CD4-positive, alpha-beta T cell treated with Interleukin-15 for 4 hours (primary cell): ENCODE results near the gene CAPRIN2.

Experiments
- DNase-seq: peaks from one replicate; pipeline ENCODE4 v3.0.0-alpha.2; 2020; ENCODE audit warnings: low spot score

Gene CAPRIN2

GRCh38 chr12:30754750-30755394, at the start of gene CAPRIN2:
Gene CAPRIN2, minus strand, starts transcription at chr12:30754951. Its CDS starts 1,431 bp downstream, at chr12:30753520.
- DNase-seq: peak; percentile 94

DNA sequence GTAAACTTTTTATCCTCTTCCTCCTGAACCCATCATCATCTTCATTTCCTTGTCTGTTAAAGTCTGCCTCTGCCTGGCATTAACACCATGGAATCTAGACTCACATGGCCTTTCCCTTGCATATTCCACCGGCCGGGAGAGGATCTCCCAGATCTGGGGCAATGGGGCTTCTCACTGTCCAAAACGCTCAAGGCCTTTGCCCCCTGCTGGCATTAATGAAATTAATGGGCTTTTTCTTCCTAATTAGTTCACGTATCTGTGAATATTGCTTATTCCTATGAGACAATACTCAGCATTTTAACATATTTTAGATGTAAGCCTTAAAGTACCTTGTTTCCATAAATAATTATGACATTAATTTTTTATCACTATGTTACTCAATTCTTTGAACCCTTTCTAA, 42.9 kb upstream of the CAPRIN2 start:
- no peak for DNase-seq

- no peak for DNase-seq
Observed at GRCh38 chr12:30796891-30797371, 42.2 kb upstream of the CAPRIN2 start.

GRCh38 chr12:30796313-30796780, 41.6 kb upstream of the CAPRIN2 start:
- DNase-seq: no peak

DNA sequence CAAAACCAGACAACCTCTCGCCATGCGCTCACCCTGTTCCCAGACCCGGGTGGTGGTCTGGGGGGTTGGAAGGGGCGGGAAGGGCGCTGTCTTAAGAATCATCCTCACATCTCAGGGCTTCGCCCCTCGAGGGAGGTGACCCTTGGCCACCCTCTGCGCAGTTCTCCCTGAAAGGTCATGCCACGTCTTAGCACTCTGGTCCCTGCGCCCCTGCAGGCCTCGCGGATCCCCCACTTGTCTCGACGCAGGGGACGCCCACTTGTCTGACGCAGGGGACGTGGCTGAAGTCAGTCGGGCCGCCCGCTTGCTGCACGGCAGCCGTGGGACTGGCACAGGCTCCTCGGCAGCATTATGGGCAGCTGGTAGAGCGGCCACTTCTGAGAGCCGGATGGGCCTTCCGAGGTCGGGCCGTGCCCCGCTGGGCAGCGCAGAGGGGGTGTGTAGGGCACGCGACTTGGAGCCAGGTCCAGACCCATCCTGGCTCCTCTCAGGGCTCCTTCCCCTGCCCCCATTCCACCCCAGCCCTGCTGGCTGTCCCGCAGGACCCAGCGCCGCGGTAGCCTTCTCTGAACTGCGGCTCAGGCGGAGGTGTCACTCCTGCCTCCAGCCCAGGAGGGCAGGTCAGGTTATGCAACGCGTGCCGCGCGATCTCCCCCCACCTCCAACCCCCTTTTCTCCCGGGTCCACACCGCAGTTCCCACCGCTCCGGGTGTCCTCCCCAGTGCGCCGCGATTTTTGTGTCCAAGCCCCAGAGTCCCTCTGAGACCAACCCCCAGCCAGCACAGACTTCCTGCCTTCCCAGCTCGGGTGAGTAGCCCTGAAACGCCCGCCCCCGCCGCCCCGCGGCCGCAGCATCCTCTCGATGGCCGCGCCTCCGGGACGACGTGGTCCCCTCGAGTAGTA, 40.9 kb upstream of the CAPRIN2 start:
- peak; percentile 23 for DNase-seq

DNA sequence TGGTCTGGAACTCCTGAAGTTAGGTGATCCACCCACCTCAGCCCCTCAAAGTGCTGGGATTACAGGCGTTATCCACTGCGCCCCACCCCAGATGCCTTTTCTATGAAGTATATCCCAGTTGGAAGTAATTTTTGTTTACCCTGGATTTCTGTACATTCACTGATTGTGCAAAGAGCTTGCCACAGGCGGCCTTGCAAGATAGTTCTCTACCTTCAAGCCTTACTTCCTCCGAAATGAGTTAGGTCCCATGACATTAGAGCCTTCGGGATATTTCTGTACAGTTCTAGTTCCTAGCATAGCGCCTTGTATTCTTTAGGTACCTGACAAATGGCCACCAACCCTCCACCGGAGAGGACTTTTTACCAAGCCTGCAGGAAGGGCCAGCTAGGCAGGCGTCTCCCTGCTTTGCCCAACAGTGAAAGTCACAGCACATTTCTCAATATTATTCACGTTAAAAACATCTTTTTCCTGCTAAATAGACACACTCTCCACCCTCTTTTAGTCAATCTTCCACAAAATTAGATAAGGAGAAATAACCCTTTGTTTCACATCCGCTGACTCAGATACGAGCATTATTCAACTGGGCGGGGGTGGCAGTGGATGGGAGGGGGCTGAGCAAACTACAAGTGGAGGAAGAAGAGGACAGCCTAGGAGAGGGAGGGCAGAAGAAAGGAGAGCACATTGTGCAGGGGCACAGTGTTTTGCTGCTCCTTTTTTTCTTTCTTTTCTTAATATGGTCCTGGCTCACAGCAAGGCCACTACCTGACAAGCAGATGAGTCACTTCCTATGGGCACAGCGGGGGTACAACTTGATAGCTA, 40.0 kb upstream of the CAPRIN2 start:
- no peak for DNase-seq

DNA sequence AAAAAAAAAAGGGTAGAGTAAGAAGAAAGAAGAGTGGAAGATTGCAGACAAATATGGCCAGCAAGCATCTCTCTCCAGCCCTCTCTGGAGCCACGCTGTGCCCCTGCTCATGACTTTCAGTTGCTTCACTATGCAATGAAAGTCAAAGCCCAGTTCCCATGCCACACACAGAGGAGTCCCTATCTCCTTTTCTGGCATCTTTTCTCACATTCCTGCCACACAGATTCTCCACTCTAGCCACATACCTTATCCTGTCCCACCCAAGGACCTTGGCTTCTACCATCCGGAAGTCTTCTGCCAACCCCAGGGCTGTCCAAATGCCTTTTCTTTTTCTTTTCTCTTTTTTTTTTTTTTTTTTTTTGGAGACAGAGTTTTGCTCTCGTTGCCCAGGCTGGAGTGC, 39.3 kb upstream of the CAPRIN2 start:
- DNase-seq: no peak

DNA sequence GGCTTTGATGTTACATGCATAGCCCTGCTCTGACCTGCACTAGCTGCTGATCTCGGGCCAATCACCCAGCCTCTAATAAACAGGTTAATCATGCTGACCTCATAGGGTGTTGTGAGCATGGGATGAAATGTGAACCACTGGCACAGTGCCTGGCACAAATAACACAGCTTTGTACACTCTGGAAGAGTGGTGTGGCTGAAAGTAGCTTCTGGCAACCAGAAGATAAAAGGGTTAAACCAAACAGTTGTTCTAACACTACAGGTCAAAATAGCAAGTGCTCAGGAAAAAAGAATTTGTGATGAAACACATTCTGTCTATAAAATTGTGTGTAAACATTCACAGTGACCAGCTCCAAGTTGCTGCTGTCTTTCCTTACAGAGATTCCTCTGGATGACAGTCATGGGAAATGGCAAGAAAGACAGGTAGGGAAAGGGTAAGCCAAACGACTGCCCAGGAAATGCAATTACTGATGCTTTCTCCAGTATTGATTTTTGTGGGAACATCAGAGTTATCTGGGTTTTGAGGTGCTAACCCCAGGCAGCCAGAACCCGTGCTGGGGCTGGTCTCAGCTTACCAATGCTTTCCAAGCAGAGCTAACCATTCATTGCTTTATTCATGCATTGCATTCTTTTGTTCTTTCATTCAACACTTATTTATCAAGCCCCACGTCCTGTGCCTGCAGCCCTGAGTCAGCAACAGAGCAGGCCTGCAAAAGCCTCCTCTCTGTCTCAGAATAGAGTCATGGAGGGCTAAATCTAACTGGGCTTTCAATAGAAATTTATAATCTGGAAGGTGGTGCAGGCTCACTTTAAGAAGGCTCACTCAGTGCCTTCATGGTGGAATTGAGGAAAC, 38.1 kb upstream of the CAPRIN2 start:
- DNase-seq: no peak

DNA sequence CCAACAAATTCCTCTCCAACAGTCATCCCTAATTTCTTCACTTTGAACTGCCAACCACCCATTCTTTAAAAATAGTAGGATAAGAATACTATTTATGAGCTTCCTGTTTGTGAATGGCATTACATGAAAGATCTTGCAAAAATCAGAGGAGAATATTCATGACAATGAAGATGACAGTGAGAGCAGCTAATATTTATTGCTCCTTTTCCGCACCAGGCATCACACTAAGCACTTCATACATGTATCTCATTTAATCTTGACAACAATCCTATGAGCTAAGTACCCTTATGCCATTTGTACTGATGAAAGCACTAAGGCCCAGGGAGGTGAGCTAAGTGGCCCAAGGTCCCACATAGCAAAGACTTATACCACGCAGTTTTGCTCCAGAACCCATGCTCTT, 37.3 kb upstream of the CAPRIN2 start:
- no peak for DNase-seq

DNA sequence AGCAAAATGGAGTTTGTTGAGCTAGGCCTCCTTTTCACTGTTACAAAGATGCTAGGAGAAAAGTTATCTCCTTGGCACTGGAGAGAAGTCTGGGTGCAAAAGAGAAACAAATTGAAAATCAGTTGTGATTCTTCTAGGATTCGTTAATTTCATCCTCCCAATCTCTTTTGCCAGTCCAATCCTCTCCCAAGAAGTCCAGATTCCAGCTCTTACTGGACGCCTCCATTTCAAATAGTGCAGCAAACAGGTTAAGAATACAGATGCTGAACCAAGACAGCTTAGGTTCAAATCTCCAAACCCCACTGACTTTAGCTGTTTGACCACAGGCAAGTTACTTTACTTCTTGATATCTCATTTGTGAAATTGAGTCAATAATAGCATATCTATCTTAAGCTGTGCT, 34.0 kb upstream of the CAPRIN2 start:
- no peak for DNase-seq

DNA sequence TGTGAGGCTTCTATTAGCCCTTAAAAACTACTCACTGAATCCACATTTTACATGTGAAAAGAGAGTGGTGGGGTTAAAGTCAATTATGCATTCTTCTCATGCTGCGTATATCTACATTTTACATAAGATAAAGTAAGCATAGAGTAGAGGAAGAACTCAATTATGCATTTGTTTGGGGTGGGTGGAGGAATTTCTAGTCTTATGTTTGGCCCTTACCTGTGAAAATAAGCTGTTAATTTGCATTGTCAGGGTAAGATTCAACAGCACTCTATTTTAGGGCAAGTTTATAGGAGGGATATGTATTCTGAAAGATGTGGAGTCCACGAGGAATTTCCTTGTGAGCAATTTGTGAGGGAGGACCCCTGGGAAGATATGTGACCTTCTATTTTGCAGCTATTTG, 30.9 kb upstream of the CAPRIN2 start:
- no peak for DNase-seq

DNA sequence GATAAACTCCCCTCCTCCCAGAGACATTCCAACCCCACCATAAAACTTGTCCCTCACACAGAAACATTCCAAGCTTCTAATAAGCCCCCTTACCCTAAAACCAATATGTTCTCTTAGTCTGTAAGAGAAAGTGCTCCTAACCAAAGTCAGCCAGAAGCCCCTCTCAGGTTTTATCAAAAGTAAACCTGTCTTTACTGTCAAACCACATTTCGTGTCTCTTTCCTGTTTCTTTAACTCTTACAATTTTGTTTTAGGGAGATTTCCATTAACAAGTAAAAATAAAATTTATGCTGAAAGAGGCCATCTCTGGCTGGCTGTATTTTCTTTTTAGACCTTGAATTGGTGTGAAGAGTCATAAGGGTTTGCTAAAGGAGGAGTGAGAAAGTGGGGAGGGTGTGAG, 29.8 kb upstream of the CAPRIN2 start:
- no peak for DNase-seq

- no peak for DNase-seq
Observed at GRCh38 chr12:30783946-30784345, 29.2 kb upstream of the CAPRIN2 start.

DNA sequence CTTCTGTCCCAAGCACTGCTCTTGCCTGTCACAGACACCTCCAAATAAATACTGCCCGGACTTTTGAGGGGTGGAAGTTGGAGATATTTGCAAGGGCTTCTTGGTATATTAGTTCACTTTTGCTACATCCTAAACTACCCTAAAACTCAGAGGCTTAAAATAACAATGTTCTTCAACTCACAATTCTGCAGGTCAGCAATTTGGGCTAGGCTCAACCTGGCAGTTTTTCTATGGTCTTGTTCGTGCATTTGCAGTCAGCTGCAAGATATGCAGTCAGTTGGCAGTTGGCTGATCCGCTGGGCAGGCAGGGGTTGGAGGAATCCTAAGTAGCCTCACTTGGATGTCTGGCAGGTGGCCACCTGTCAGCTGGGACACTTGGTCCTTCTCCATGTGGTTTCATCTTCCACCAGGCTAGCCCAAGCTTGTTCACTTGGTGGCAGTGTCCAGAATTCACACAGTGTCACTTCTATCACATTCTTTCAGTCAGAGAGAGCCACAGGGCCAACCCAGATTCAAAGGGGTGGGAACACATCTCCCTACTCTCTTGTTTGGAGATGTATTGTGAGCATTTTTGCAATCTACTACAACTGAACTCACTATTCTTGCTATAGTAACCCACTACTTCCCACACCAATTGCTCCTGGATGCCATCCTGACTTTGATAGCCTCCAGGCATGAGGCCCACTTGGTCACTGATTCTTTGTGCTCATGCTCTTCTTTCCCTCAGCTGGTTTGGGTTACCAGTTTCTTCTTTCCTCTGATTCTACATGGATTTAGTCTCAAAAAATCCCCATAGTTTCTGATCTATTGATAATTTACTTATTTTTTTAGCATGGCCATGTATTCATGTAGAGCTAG, 27.8 kb upstream of the CAPRIN2 start:
- DNase-seq: no peak

- no peak for DNase-seq
Observed at GRCh38 chr12:30779578-30779977, 24.8 kb upstream of the CAPRIN2 start.

GRCh38 chr12:30779178-30779577, 24.4 kb upstream of the CAPRIN2 start:
- no peak for DNase-seq

- no peak for DNase-seq
Observed at GRCh38 chr12:30774599-30774998, 19.8 kb upstream of the CAPRIN2 start.

DNA sequence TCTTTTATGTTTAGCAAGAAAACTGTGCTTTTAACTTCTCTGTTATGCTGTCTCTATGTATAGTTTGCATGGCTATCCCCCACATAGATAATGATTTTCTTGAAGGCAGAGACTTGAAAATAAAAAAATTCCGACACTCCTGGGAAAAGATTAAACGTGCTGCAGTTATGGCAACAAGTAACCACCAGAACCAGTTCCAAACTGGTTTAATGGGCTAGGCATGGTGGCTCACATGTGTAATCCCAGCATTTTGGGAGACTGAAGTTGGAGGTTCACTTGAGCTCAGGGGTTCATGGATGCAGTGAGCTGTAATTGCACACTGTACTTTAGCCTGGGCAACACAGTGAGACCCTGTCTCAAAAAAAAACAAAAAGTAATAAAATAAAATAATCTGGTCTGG, 15.1 kb upstream of the CAPRIN2 start:
- no peak for DNase-seq

DNA sequence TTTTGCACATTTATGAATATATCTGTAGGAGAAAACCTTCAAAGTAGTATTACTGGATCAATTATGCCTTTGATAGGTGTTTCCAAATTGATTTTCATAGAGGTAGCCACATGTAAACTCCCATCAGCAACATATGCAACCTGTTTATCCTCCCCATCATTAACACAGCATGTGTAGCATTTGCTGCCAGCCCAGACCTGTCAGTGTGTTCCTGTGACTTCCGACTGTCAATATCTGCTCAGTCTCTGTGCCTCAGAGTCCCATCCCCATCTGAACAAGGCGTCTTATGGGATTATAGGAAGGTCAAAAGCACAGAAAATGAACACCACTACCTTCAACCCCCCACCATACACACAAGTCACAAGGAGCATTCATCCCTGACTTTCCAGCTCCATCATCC, 9.5 kb upstream of the CAPRIN2 start:
- DNase-seq: no peak

DNA sequence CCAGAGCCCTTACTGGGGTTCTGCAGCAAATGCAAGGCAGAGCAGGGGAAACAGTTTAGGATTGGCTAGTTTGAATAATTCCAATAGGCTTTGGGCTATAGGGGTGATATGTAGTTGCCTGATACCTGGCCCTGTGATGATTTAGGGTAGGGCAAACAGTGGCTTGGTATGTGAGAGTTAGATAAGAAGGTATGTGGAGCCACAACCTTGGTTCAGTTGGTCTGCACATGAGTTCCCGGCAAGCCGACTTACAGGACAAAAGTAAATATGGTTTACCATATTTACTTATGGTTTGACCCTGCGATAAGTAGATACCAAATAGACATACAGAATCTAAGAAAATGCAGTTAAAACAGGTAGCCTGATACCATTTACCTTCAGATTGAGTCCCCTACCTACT, 8.3 kb upstream of the CAPRIN2 start:
- DNase-seq: no peak
